ENCODE data around the gene KRT83. TPM values are rescaled to one million over a fixed set of nuclear protein-coding genes. Genes with fewer than 3 reads are reported as not detected.

Gene KRT83
- total and polyA plus RNA-seq, 8 donors: not detected

GRCh38 chr12:52323001-52323400 lies 1.8 kb upstream of the KRT83 start:
- no peak overlapping the region for H3K4me3 ChIP-seq
- no peaks in the 10 kb centered on the region for H3K27me3 ChIP-seq

GRCh38 chr12:52322069-52322468 lies 871 bp upstream of the KRT83 start:
- Histone ChIP-seq H3K4me3 (no peak overlapping the region), H3K9me3 (no peaks in the 10 kb centered on the region), H3K27me3 (no peaks in the 10 kb centered on the region), H3K4me1 (no peaks in the 10 kb centered on the region), H3K36me3 (no peaks in the 10 kb centered on the region), H3K27ac (no peak overlapping the region)
- intact Hi-C loops (cut with DNase I): loop anchor here in 1 of 3 donors (5.0 kb wide), 1 partner anchor 165 kb away; no protein-coding TSS in a partner anchor
- no peak for TF ChIP-seq CTCF (IDR thresholded peaks at IDR 0.05)
- ATAC-seq (no peak), DNase-seq (no peak), FAIRE-seq (no peak)
- 91 to 98% methylated on average over 1 of the region's 1 CpG for WGBS, 2 donors

More at GRCh38 chr12:52323001-52323400, 1.8 kb upstream of the KRT83 start:
- H3K9me3 ChIP-seq: no peaks in the 10 kb centered on the region
- ATAC-seq (no peak), DNase-seq (no peak), FAIRE-seq (no peak)
- peaks cover 0 to 2% (median 0%) of the 10 kb centered on the region in 3 donors for H3K4me1 ChIP-seq
- H3K36me3 ChIP-seq: no peaks in the 10 kb centered on the region
- no peak overlapping the region for H3K27ac ChIP-seq
- intact Hi-C loops (cut with DNase I): loop anchor here in 1 of 3 donors (5.0 kb wide), 1 partner anchor 166 kb away; no protein-coding TSS in a partner anchor
- TF ChIP-seq CTCF (IDR thresholded peaks at IDR 0.05): no peak
- WGBS, 2 donors: 80 to 84% methylated on average over 1 of the region's 1 CpG

- no peak for TF ChIP-seq CTCF (IDR thresholded peaks at IDR 0.05)
- Histone ChIP-seq H3K36me3 (no peaks in the 10 kb centered on the region), H3K27ac (no peak overlapping the region), H3K9me3 (no peaks in the 10 kb centered on the region), H3K4me3 (no peak overlapping the region), H3K4me1 (no peaks in the 10 kb centered on the region), H3K27me3 (no peaks in the 10 kb centered on the region)
- intact Hi-C loops (cut with DNase I): loop anchor here in 1 of 3 donors (5.0 kb wide), 1 partner anchor 164 kb away; no protein-coding TSS in a partner anchor
- WGBS, 2 donors: 72 to 74% methylated on average over 4 of the region's 4 CpGs
- no peak for ATAC-seq
- no peak for DNase-seq
- FAIRE-seq: no peak
Observed at GRCh38 chr12:52321418-52321817, 220 bp upstream of the KRT83 start.

GRCh38 chr12:52319097-52319496 lies 2.1 kb downstream of the KRT83 start:
- Histone ChIP-seq H3K27ac (no peak overlapping the region), H3K36me3 (no peaks in the 10 kb centered on the region), H3K4me1 (no peaks in the 10 kb centered on the region), H3K9me3 (no peaks in the 10 kb centered on the region), H3K4me3 (no peak overlapping the region), H3K27me3 (no peaks in the 10 kb centered on the region)
- 59 to 61% methylated on average over 11 of the region's 11 CpGs for WGBS, 2 donors
- TF ChIP-seq CTCF (IDR thresholded peaks at IDR 0.05): no peak
- ATAC-seq: peak in 2 of 4 donors; percentile 34 to 47
- no peak for FAIRE-seq
- intact Hi-C loops (cut with DNase I): no loop called here
- DNase-seq: no peak

- 84% methylated on average over 11 of the region's 11 CpGs for WGBS, 2 donors
- no peak for FAIRE-seq
Observed at GRCh38 chr12:52318241-52318990, 2.8 kb downstream of the KRT83 start.

More at GRCh38 chr12:52318241-52318990, 2.8 kb downstream of the KRT83 start:
- DNase-seq (no peak), ATAC-seq (no peak)
- Histone ChIP-seq H3K4me1 (no peaks in the 10 kb centered on the region), H3K9me3 (no peaks in the 10 kb centered on the region), H3K27me3 (no peaks in the 10 kb centered on the region), H3K27ac (no peak overlapping the region), H3K36me3 (no peaks in the 10 kb centered on the region), H3K4me3 (no peak overlapping the region)
- intact Hi-C loops (cut with DNase I): no loop called here
- TF ChIP-seq CTCF (IDR thresholded peaks at IDR 0.05): no peak
